SK-N-MC (cell line): ENCODE data around the gene PSMD9.

Experiments
- DNase-seq: peaks from one replicate; pipeline ENCODE4 v3.0.0-alpha.2; 2011; ENCODE audit warnings: low read depth, low spot score
- H3K27ac ChIP-seq: fragments of 200-600 bp; sonication (generic); 2 replicates; pipeline ENCODE4 v1.5.1; 2016; ENCODE audit warnings: mixed run types
- H3K36me3 ChIP-seq: fragments of 200-600 bp; sonication (generic); 2 replicates; pipeline ENCODE4 v1.6.1; 2017; ENCODE audit warnings: antibody characterized with exemption, low read length, mixed read lengths; ENCODE audit not compliant: insufficient read depth
- H3K4me3 ChIP-seq: fragments of 200-600 bp; sonication (generic); 2 replicates; pipeline ENCODE4 v1.5.1; 2016
- H3K9ac ChIP-seq: fragments of 200-600 bp; sonication (generic); 2 replicates; pipeline ENCODE4 v1.8.0; 2017; ENCODE audit warnings: mixed run types, mixed read lengths; ENCODE audit not compliant: insufficient read length
- H3K9me3 ChIP-seq: fragments of 200-600 bp; sonication (generic); 2 replicates; pipeline ENCODE4 v1.6.1; 2017; ENCODE audit warnings: low read depth, mild to moderate bottlenecking, antibody characterized with exemption, low read length, moderate library complexity, mixed read lengths
- EZH2 ChIP-seq: fragments of 200-600 bp; sonication (generic); IDR thresholded peaks from one replicate; pipeline ENCODE4 v1.6.1; 2017; ENCODE audit warnings: antibody characterized with exemption
- FOXP2 ChIP-seq: optimal IDR thresholded peaks from 2 replicates; pipeline ENCODE3; 2011; ENCODE audit warnings: mild to moderate bottlenecking, moderate library complexity; ENCODE audit not compliant: insufficient read depth; ENCODE audit errors: extremely low read length, control extremely low read depth
- POLR2AphosphoS5 ChIP-seq: IDR thresholded peaks from 2 replicates; pipeline ENCODE4 v1.6.1; 2012; ENCODE audit warnings: mild to moderate bottlenecking, low read depth, low read length, borderline replicate concordance

PSMD9 gene

GRCh38 chr12:121953117-121953692, 64.6 kb downstream of the PSMD9 start:
- no peak overlapping the region for H3K4me3 ChIP-seq
- H3K36me3 ChIP-seq = no peaks in the 10 kb centered on the region
- no peak overlapping the region for H3K27ac ChIP-seq
- H3K9ac ChIP-seq = no peak overlapping the region
- TF ChIP-seq FOXP2 (no peak), POLR2AphosphoS5 (no peak), EZH2 (no peak)
- DNase-seq = no peak
- H3K9me3 ChIP-seq = no peaks in the 10 kb centered on the region; the same call in 1 of the 2 replicates

GRCh38 chr12:121953695-121954094, 65.1 kb downstream of the PSMD9 start:
- Histone ChIP-seq H3K9me3 (no peaks in the 10 kb centered on the region; the same call in 1 of the 2 replicates), H3K4me3 (no peak overlapping the region), H3K36me3 (no peaks in the 10 kb centered on the region), H3K9ac (no peak overlapping the region), H3K27ac (no peak overlapping the region)
- DNase-seq = no peak
- TF ChIP-seq FOXP2 = no peak
- TF ChIP-seq EZH2 = no peak
- no peak for TF ChIP-seq POLR2AphosphoS5

- no peak for DNase-seq
- H3K36me3 ChIP-seq = no peaks in the 10 kb centered on the region
- TF ChIP-seq POLR2AphosphoS5 (no peak), FOXP2 (no peak), EZH2 (no peak)
- H3K9ac ChIP-seq = no peak overlapping the region
- no peak overlapping the region for H3K4me3 ChIP-seq
- H3K27ac ChIP-seq = no peak overlapping the region
- no peaks in the 10 kb centered on the region; the same call in 1 of the 2 replicates for H3K9me3 ChIP-seq
These were observed 67.0 kb downstream of the PSMD9 start for GRCh38 chr12:121955258-121956237.

- Histone ChIP-seq H3K4me3 (no peak overlapping the region), H3K9me3 (no peaks in the 10 kb centered on the region; the same call in 1 of the 2 replicates), H3K9ac (no peak overlapping the region), H3K36me3 (no peaks in the 10 kb centered on the region), H3K27ac (no peak overlapping the region)
- TF ChIP-seq FOXP2 (no peak), EZH2 (no peak), POLR2AphosphoS5 (no peak)
- DNase-seq = no peak
These were observed 69.4 kb downstream of the PSMD9 start for GRCh38 chr12:121957861-121958515.

GRCh38 chr12:121958541-121959240, 70.1 kb downstream of the PSMD9 start:
- H3K36me3 ChIP-seq = no peaks in the 10 kb centered on the region
- TF ChIP-seq FOXP2 (no peak), POLR2AphosphoS5 (no peak), EZH2 (no peak)
- H3K9ac ChIP-seq = no peak overlapping the region
- H3K27ac ChIP-seq = no peak overlapping the region
- no peaks in the 10 kb centered on the region for H3K9me3 ChIP-seq
- H3K4me3 ChIP-seq = no peak overlapping the region
- no peak for DNase-seq

GRCh38 chr12:121960541-121960940, 72.0 kb downstream of the PSMD9 start:
- no peak for DNase-seq
- H3K9ac ChIP-seq = no peak overlapping the region
- no peaks in the 10 kb centered on the region for H3K9me3 ChIP-seq
- H3K4me3 ChIP-seq = no peak overlapping the region
- no peaks in the 10 kb centered on the region for H3K36me3 ChIP-seq
- TF ChIP-seq FOXP2 (no peak), POLR2AphosphoS5 (no peak), EZH2 (no peak)
- no peak overlapping the region for H3K27ac ChIP-seq

GRCh38 chr12:121961195-121961879, 72.7 kb downstream of the PSMD9 start:
- Histone ChIP-seq H3K36me3 (no peaks in the 10 kb centered on the region), H3K4me3 (no peak overlapping the region), H3K27ac (no peak overlapping the region), H3K9me3 (no peaks in the 10 kb centered on the region), H3K9ac (no peak overlapping the region)
- no peak for DNase-seq
- no peak for TF ChIP-seq POLR2AphosphoS5
- TF ChIP-seq FOXP2 = no peak
- TF ChIP-seq EZH2 = no peak
